Vagina (tissue), 2 donors: Measurements from ENCODE around the gene CPLANE2.

ENCODE experiments used
- POLR2A ChIP-seq, 2 donors: fragments of 450-650 bp; IDR thresholded peaks; one replicate each; pipeline ENCODE4 v1.6.1; 2017; ENCODE audit warnings: antibody characterized with exemption in 2 of 2, mild to moderate bottlenecking in 2 of 2, moderate library complexity in 2 of 2
- POLR2AphosphoS5 ChIP-seq, 2 donors: sonication (generic); formaldehyde crosslinking; IDR thresholded peaks; one replicate each; pipeline ENCODE4 v1.9.0; 2017; ENCODE audit warnings: antibody characterized with exemption in 2 of 2, mild to moderate bottlenecking in 2 of 2, low read depth in 1 of 2; ENCODE audit not compliant: insufficient read depth in 1 of 2
- TF ChIP-seq, protein P1 (sequence below), 3 experiments: fragments of 450-650 bp in 2 of 3; fragments of 200-600 bp in 1 of 3; sonication (generic) in 1 of 3; IDR thresholded peaks; one replicate each; pipeline ENCODE4 v1.5.1; 2017 to 2019; ENCODE audit warnings: antibody characterized with exemption in 3 of 3, mild to moderate bottlenecking in 2 of 3, moderate library complexity in 2 of 3

DNA sequence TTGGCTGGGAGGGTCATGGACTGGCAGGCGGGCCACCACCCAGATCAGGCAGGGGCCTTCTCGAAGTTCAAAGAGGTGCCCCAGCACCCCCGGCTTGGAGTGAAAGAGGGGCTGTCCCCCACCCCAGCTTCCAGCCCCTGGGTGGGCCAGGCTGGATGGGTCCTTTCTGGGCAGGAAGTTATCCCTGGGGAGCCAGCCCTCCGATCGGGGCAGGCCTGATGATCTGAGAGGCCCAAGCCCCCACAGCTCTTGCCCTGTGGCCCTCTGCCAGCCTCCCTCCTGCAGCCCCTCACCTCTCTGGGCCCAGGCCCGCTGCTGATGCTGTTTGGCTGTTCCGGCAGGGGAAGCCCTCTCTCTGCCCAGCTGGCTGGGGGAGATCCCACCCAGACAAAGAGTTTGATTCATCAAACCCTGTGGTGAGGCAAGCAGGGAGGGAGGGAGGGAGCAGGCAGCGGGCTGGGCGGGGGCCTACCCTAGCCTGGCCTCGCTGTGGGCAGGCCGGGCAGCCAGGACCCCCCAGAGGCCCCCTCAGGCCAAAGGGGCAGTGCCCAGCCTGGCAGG is 27.1 kb downstream of the CPLANE2 start:
- TF ChIP-seq, protein P1, sequence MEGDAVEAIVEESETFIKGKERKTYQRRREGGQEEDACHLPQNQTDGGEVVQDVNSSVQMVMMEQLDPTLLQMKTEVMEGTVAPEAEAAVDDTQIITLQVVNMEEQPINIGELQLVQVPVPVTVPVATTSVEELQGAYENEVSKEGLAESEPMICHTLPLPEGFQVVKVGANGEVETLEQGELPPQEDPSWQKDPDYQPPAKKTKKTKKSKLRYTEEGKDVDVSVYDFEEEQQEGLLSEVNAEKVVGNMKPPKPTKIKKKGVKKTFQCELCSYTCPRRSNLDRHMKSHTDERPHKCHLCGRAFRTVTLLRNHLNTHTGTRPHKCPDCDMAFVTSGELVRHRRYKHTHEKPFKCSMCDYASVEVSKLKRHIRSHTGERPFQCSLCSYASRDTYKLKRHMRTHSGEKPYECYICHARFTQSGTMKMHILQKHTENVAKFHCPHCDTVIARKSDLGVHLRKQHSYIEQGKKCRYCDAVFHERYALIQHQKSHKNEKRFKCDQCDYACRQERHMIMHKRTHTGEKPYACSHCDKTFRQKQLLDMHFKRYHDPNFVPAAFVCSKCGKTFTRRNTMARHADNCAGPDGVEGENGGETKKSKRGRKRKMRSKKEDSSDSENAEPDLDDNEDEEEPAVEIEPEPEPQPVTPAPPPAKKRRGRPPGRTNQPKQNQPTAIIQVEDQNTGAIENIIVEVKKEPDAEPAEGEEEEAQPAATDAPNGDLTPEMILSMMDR (IDR thresholded peaks at IDR 0.05): no peak
- TF ChIP-seq POLR2A (IDR thresholded peaks at IDR 0.05) (no peak), POLR2AphosphoS5 (IDR thresholded peaks at IDR 0.05; ENCODE audit: insufficient read depth in 1 of 2, low read depth in 1 of 2) (no peak)
